ENCODE data around the gene UBB.

The UBB gene

GRCh38 chr17:16346721-16347271 is 34.1 kb upstream of the UBB start:
- no peak overlapping the region for H3K4me3 ChIP-seq (ENCODE audit: low read depth, low read length)
- TF ChIP-seq CTCF (IDR thresholded peaks at IDR 0.05; ENCODE audit: borderline replicate concordance, insufficient read depth, low read depth, low read length): no peak

- no peak for TF ChIP-seq CTCF (IDR thresholded peaks at IDR 0.05; ENCODE audit: borderline replicate concordance, insufficient read depth, low read depth, low read length)
- no peak overlapping the region for H3K4me3 ChIP-seq (ENCODE audit: low read depth, low read length)
Observed at GRCh38 chr17:16348586-16348985, 32.3 kb upstream of the UBB start.

GRCh38 chr17:16349431-16349830 is 31.5 kb upstream of the UBB start:
- H3K4me3 ChIP-seq (ENCODE audit: low read depth, low read length): no peak overlapping the region
- TF ChIP-seq CTCF (IDR thresholded peaks at IDR 0.05; ENCODE audit: borderline replicate concordance, insufficient read depth, low read depth, low read length): no peak

GRCh38 chr17:16351831-16352230 is 29.1 kb upstream of the UBB start:
- no peak for TF ChIP-seq CTCF (IDR thresholded peaks at IDR 0.05; ENCODE audit: borderline replicate concordance, insufficient read depth, low read depth, low read length)
- H3K4me3 ChIP-seq (ENCODE audit: low read depth, low read length): peak overlapping the region; percentile 87

- peak overlapping the region; percentile 87 for H3K4me3 ChIP-seq (ENCODE audit: low read depth, low read length)
- TF ChIP-seq CTCF (IDR thresholded peaks at IDR 0.05; ENCODE audit: borderline replicate concordance, insufficient read depth, low read depth, low read length): no peak
Observed at GRCh38 chr17:16352303-16352666, 28.6 kb upstream of the UBB start.

- TF ChIP-seq CTCF (IDR thresholded peaks at IDR 0.05; ENCODE audit: borderline replicate concordance, insufficient read depth, low read depth, low read length): no peak
- H3K4me3 ChIP-seq (ENCODE audit: low read depth, low read length): peak overlapping the region; percentile 87
Observed at GRCh38 chr17:16352667-16353316, 28.1 kb upstream of the UBB start.
